GM12878 (cell line): Measurements from ENCODE around the gene XPNPEP2.

ENCODE experiments used
- ATF7 ChIP-seq: fragments of 450-650 bp; IDR thresholded peaks from 2 replicates; pipeline ENCODE4 v1.6.1; 2016; ENCODE audit warnings: low read depth, mild to moderate bottlenecking
- BCL3 ChIP-seq: IDR thresholded peaks from 2 replicates; pipeline ENCODE4 v1.6.1; 2011; ENCODE audit warnings: borderline replicate concordance, low read depth, mild to moderate bottlenecking, moderate library complexity, low read length; ENCODE audit not compliant: insufficient read depth, poor library complexity, severe bottlenecking
- CREM ChIP-seq: IDR thresholded peaks from 2 replicates; pipeline ENCODE4 v1.6.1; 2014; ENCODE audit warnings: antibody characterized with exemption, low read depth
- CTCF ChIP-seq, 3 experiments: IDR thresholded peaks in 2 of 3; conservative IDR thresholded peaks in 1 of 3; 2 replicates each; pipeline ENCODE4 v1.5.1; 2011; ENCODE audit warnings: low read depth in 3 of 3, low read length in 3 of 3, mild to moderate bottlenecking in 3 of 3, control low read depth in 2 of 3, moderate library complexity in 2 of 3, inconsistent platforms in 1 of 3, mixed read lengths in 1 of 3; ENCODE audit not compliant: control insufficient read depth in 2 of 3, insufficient read depth in 1 of 3; ENCODE audit errors: extremely low read depth in 1 of 3
- GABPA ChIP-seq: IDR thresholded peaks from 2 replicates; pipeline ENCODE4 v1.6.1; 2014; ENCODE audit warnings: antibody characterized with exemption, low read depth, mild to moderate bottlenecking, inconsistent platforms
- KDM1A ChIP-seq: fragments of 200-600 bp; sonication (generic); IDR thresholded peaks from 2 replicates; pipeline ENCODE4 v1.6.1; 2016; ENCODE audit warnings: borderline replicate concordance
- MTA2 ChIP-seq: fragments of 450-650 bp; IDR thresholded peaks from 2 replicates; pipeline ENCODE4 v1.6.1; 2016; ENCODE audit warnings: low read depth, mild to moderate bottlenecking, moderate library complexity
- PAX5 ChIP-seq: IDR thresholded peaks from 2 replicates; pipeline ENCODE4 v1.6.1; 2011; ENCODE audit warnings: low read depth, low read length, borderline replicate concordance
- POLR2A ChIP-seq: IDR thresholded peaks from 2 replicates; pipeline ENCODE4 v1.6.1; 2011; ENCODE audit warnings: low read depth, mild to moderate bottlenecking, low read length
- POLR2AphosphoS2 ChIP-seq: IDR thresholded peaks from 2 replicates; pipeline ENCODE4 v1.6.1; 2011; ENCODE audit warnings: low read depth, mild to moderate bottlenecking, low read length, improper control_type of control experiment, moderate library complexity
- REST ChIP-seq: IDR thresholded peaks from 2 replicates; pipeline ENCODE4 v1.6.1; 2012; ENCODE audit warnings: mild to moderate bottlenecking, low read depth, low read length
- SMARCA5 ChIP-seq: fragments of 450-650 bp; IDR thresholded peaks from 2 replicates; pipeline ENCODE4 v1.6.1; 2017; ENCODE audit warnings: mild to moderate bottlenecking
- YBX1 ChIP-seq: fragments of 450-650 bp; IDR thresholded peaks from 2 replicates; pipeline ENCODE4 v1.6.1; 2016; ENCODE audit warnings: antibody characterized with exemption

GRCh38 chrX:129739578-129739977 lies 799 bp downstream of the XPNPEP2 start:
- TF ChIP-seq CREM (no peak), REST (no peak), POLR2AphosphoS2 (no peak), KDM1A (no peak), POLR2A (no peak), SMARCA5 (no peak), YBX1 (no peak), PAX5 (no peak), GABPA (no peak), MTA2 (no peak), ATF7 (no peak), CTCF (IDR thresholded peaks at IDR 0.05 in 2 of 3, conservative IDR thresholded peaks at IDR 0.05 in 1 of 3; ENCODE audit: control insufficient read depth in 2 of 3, extremely low read depth in 1 of 3, insufficient read depth in 1 of 3, low read depth in 3 of 3, low read length in 3 of 3) (no peak), BCL3 (no peak)
